Measurements from ENCODE around the gene XPC.

Gene XPC

DNA sequence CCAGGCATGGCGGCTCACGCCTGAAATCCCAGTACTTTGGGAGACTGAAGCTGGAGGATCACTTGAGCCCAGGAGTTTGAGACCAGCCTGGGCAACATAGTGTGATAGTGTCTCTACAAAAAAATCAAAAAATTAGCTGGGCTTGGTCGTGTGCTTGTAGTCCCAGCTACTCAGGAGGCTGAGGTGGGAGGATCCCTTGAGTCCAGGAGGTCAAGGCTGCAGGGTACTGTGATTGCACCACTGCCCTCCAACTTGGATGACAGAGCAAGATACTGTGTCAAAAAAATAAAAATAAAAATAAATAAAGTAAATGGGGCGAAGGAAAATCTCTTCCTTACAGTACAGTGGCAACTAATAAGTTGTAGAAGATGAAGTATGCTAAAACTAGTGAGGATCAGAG lies 29.8 kb upstream of the XPC start:
- no peak for DNase-seq (ENCODE audit: low read depth in 2 of 2)

DNA sequence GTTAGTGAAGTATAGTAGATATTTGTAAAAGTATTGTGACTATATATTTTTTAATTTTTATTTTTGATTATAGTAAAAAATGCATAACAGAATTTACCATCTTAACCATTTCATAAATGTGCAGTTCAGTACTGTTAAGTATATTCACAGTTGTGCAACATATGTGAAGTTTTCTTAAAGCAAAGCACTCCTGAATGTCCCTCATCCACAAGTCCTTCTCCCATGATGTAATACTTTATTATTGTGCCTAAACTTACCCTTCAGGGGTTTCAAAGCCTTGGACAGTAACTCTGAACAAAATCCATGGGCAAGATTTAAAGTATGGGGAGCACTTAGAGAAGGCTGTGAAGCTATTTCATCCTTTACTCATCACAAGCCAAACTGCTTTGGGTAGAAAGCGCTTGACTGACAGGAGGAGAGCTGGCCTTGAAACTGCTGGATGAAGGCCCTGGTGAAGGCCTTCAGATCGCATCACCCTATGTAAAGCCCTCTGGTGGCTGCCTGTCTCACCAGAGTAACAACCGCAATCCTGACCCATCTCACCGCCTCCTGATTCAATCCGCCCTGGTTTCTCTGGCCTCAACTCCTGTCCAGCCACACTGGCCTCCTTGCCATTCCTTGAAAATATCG lies 28.3 kb upstream of the XPC start:
- DNase-seq (ENCODE audit: low read depth in 2 of 2), result no peak

DNA sequence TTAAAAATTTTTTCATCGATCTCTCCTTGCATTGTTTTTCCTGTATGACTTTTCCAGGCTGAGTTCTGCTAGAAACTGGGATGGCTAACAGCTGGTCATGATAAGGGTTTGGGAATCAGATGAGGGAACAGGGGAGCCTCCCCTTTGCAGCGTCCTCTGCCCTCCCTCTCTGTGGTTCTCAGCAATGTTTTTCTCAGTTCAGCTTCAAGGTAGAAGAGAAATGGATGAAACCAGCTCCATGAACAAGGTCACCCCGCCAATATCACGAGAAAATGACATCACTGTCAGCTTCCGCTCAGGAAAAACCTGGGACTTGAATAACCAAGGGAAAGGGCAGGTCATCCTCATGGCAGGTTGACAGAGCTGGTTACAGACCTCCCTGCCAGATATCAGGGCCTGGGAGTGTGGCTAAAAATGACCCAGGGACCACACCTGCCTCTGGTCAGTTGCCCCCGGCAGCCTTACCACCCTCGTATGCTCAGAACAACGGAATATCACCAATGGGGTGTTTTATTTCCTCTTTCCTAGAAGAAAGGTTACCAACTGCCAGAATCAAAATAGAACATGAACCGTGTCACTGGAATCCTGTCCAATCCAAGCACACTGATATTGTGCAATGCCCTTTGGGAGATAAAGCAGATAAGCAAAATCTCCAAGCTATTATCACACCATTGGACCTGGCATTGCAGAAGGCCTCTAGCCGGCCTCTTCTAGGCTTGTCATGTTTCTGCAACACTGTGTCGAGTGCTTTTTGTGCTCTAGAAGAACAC lies 26.3 kb upstream of the XPC start:
- no peak for DNase-seq (ENCODE audit: low read depth in 2 of 2)

DNA sequence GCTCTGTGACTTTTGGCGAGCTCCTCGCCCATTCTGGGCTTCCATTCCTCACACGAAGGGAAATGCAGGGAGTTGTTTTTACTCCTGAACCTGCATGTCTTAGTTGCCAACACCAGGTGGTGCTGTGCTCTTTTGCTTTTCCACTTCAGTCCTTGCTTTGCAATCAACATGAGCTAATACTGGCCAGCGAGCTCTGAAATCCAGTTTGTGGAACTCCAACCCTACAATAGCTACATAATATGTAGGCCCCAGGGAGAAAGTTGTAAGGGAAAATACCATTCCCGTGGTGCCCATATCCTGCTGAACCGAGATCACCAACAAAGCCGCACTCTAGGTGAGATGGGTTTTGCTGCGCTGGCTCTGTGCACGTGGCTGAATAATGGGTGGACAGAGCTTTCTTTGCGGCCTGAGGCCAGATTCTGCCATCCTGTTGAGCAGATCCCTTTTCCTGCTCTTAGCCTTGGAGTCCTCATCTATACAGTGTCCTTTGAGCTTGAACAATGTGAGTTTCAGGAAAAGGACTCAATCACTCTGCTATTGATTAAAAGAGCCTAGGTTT lies 25.2 kb upstream of the XPC start:
- peak in 1 of 2 donors; percentile 6 for DNase-seq (ENCODE audit: low read depth in 2 of 2)

DNA sequence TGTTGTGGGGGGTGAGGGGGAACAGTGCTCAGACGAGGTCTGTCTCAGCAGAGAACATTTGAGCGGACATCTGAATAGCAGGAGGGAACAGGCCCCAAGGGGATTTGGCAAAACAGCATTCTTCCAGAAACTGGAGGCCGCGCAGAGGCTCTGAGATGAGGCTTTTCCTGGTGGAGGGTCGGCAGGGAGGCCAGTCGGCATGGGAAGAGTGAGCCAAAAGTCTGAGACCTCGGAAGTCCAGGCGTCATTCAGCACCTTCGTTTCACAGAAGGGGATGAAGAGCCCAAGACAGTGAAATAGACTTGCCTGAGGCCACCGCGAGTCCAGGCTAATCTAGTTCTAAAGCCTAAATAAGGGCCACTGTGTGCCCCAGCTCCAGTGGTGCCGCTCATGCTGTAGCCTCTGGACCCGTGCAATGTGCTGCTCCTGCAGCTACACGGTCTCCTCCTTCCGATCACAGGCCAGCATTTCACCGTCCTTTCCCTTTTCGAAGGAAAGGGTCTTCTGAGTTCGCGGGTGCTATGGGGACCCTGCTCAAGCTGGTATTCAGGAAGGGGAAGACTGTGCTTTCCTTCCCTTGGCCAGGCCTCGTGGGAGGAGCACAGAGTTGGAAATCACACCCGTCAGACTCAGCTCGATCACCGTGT lies 24.6 kb upstream of the XPC start:
- DNase-seq (ENCODE audit: low read depth in 2 of 2), result no peak

DNA sequence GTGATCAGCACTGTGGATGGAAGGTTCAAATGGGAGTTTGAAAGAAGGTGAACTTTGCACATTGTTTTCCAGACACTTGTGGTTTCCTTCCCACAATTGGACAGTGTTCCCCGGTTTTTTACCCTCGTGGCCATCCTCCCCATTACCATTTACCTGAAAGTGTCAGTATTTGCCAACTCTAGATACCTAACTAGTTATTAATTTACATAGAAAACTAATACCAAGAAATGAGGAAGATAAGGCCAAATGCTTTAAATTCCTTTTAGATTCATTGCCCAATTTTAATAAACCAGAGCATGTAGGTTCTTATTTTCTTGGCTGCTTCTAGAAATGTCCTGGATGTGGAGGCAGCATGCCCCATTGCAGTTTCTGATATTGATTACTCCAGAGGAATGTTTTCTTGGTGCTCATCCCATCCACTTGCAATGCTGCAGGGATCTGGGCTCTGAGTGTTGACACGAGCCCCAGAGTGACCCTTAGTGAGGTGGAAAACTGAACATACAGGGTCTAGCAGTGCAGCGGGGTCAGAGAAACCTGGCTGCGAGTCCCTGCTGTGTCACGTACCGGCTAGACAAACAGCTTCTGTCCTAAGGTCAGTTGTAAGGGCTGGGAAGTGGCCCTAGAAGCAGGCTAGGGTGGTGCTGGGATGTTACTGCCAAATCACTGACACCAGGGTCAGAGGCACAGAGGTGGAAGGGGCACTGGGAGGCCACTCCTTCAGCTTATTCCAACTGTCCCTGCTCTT lies 23.7 kb upstream of the XPC start:
- no peak for DNase-seq (ENCODE audit: low read depth in 2 of 2)

DNA sequence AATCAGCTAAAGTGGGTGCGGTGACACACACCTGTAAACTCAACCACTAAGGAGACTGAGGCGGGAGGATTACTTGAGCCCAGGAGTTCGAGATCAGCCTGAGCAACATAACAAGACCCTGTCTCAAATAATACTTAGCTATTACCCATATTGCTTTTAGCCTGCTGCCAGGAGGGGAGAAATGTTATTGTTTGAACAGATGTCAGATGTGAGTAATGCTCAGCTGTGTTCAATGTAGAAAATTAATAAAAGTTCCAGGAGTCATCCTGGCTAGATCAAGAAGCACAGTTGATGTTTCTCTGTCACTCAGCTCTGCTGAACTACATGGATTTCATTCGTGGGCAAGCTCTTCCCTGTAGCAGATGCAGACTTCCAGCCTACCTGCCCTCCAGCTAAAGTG lies 22.4 kb upstream of the XPC start:
- DNase-seq (ENCODE audit: low read depth in 2 of 2), result no peak

DNA sequence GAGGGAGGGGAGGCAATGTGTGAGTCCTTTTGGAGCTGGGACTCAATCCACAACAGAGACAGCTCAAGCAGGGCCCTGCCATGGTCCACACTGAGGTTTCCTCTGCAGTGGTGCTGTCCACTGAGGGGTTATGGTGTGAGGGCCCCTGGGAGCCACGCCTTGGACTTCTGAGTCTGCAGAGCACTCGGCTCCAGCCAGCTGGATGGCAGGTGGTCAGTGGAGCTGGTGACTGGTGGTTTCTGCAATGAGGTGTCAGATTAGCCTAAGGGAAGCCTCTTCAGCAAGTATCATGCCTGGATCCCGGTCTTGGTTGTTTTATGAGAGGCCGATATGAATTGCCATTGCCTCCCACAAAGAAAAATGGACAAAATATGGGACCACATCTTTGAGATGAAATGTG lies 21.9 kb upstream of the XPC start:
- no peak for DNase-seq (ENCODE audit: low read depth in 2 of 2)

DNA sequence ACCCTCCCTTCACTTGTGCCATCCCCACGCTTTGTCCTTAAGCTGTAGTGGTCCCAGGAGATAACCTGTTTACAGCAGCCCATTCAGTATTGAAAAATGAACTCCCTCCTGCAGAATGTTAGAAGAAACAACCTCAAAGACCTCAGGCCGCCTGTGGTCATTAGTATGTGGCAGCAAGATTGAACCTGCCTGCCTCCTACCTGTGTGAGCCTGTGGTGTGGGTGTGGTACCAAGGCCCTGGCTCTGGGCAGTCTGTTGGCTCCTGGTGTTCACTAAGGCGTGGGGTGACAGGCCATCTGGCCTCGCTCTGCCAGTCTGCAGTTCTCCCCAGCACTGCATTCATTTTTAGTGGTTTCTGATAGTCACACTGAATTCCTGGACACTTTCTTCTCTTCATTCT lies 21.2 kb upstream of the XPC start:
- no peak for DNase-seq (ENCODE audit: low read depth in 2 of 2)

DNA sequence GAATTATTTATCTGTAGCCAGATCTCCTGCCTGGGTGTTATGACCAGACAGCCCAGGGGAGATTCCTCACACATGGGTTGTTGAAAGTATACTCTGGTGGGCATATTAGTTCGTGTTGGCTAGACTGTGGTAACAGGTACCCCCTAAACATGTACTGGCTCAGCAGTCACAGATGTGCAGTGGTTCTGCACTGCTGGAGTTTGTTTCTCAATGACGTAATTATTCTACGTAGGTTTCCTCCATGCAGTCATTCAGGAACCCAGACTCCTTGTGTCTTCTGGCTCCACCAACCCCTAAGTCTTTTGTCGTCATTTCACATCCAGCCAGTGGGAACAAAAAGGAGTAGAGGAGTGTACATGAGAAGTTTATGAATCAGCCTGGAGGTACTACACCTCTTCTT lies 16.5 kb upstream of the XPC start:
- no peak for DNase-seq (ENCODE audit: low read depth in 2 of 2)

DNA sequence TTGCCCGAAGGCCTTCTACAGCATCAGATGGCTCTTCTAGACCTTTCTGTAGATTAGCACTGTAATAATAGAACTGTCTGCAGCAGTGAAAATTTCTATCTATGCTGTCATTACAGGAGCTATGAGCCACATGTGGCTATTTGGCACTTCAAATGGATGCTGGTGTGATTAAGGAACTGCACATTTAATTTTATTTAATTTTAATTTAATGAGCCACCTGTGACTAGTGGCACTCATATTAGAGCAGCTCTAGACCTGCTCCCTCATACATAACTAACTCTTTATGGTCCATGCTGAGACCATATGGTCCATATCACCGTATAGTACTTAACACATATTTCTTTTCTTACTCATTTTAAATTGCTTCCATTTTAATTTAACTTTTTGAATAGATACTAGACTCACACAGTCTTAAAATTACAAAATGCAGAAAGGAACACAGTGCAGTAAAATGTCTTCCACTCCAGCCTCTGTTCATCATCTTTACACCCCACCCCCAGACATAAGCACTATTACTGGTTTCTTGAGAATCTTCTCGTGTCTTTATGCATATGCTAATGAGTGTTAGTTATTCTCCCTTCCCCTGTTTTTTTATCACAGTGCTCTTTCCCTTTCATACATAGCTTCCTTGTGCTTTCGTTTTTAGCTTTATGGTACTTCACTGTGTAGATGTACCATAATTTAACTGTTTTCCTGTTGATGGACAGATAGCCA lies 9.8 kb upstream of the XPC start:
- DNase-seq (ENCODE audit: low read depth in 2 of 2), result no peak

DNA sequence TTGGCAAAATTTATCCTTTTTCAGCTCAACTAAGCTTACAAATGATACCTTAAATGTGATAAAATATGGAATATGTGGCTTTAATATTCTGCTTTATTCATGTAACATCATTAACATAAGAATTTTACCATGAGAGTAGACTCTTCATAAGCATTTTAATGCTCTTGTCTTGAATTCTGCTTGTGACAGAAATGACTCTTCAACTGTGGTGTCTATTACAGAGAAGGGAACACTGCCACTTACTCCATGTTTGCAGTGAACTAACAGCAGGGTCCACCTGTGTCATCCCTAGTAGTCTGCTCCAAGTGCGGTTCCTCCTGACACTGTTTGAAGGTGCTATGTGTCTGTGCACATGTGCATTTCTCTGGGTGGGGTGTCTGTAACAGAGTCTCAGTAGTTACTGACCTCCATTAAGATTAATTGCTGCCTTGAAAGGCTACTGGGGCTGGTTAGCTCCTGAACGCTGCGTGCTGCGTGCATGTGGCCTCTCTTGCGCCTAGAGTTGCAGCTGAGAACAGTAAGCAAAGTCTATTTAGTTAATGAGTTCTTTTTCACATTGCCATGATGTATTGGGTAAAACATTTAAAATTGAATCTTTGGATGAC lies 8.6 kb upstream of the XPC start:
- no peak for DNase-seq (ENCODE audit: low read depth in 2 of 2)

DNA sequence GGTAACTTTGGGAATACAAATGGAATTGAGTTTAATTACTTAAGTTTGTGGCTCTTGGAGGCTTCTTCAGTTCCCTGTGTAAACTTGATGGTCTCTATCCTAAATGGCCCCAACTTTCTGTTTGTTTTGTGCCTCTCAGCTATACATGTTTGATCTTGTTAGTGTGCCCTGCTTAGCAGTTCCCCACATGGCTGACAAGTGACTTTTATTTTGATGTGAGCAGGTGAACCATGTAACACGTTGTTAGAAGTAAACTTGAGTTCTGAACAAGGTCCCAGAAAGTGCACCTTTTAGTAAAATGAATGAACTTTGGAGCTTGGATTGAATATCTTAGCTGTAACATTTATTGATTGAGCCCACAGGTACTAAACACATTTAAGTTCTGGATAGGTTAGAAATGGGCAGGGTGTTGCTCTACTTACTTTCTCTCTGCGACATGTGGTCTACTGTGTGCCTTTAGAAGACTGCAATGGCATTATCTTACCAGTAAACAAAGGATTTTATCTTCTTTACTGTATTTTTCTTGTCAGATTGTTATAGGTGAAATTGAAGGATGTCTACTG lies 4.7 kb upstream of the XPC start:
- DNase-seq (ENCODE audit: low read depth in 2 of 2), result no peak

DNA sequence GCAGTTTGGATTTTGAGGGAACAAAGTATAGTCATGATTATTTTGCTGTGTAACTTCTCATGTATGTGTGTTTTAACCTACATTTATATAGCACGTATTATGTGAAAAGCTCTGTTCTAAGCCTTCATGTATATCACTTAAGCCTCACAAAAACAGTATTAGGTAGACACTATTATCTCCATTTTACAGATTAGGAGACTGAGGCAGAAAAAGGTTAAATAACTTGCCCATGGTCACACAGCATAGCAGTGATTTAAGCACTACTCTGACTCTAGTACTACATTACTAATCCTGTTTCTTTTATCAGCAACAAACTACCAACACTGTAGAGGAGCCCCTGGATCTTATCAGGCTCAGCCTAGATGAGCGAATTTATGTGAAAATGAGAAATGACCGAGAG lies 2.9 kb upstream of the XPC start:
- DNase-seq (ENCODE audit: low read depth in 2 of 2), result no peak

DNA sequence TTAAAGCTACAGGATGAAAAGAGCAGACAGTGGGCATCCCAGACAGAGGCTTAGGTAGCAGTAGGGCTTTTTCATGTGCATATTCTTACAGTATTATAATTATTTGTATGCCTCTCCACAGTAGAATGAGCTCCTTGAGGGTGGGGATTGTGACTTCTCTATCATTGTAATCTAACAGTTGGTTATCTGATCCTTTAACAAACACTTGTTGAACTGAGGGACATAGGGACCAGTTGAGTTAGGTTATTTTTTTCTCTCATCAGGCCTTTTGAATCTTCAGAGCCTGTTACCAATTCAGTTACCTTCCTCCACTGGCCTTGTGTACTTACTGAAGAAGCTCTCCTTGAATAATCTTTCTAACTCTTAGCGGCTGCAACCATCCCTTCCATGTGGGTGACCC lies 1.4 kb upstream of the XPC start:
- no peak for DNase-seq (ENCODE audit: low read depth in 2 of 2)

DNA sequence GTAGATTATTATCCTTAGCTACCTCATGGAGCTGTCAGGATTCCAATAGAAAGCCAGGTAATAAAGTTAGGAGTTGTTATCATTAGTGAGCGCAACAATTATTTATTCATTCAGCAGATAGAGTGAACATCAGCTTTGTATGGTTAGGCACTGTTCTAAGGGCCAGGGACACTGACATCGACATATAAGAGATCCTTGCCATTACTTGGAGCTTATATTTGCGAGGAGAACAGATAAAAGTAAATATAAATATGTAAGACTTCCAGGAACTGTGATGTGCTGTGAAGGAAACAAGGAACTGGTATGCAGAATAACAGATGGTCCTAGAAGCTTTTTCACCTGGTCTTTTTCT lies 689 bp upstream of the XPC start:
- DNase-seq (ENCODE audit: low read depth in 2 of 2), result no peak

DNA sequence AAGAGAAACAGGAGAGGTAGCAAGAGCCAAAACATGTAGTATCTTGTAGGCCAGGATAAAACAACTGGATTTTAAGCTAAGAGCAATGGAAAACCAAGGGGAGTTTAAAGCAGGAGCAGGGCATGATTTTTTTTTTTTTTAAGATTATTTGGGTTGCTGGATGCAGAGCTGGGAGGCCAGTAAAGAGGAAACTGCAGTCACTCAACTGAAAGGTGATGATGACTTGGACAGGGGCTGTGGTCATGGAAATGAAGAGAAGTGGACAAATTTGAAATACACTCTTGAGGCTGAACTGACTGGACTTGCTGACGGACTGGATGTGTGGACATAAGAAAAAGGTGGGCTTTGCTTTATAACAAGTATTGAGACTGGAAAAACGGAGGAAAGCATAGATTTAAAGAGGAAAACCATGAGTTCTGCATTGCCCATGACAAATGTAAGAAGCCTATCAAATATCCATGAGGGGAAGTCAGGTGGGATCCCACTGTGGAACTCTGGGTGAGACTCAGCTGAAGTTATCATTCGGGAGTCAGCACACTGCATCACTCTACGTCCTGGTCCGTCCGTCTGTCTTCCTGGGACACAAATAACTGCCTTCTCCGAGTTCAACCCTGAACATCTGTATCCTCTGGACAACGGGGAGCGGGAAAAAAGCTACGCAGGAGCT lies 688 bp downstream of the XPC start:
- no peak for DNase-seq (ENCODE audit: low read depth in 2 of 2)

DNA sequence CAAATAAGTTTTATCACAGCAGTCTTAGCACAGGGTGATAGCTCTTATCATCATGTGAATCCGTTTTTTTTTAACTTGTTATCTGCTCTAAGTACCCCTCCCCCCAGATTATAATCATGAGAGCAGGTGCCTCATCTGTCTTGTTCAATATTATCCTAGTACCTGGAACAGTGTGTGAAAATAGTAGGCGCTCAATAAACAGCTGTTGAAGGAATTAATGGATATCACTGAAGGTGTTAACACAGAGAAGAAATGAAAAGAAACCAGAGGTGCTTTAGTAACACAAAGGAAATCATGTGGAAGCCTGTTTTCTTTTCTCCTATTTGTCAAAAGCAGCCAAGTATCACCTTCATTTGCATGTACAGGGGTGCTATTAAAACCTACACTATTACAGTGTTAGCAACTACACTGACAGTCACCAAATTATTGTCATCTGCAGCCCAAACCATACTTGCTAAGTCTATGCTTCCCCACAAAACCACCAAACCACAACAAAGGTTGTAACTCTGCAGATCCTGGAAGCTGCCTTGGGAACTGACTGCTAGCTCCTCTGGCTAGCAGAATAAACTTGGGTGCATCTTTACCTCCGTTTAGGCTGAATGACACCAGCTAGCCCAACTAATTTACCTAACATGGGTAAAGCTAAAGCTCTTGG lies 2.9 kb downstream of the XPC start:
- peak; percentile 19 to 25 for DNase-seq (ENCODE audit: low read depth in 2 of 2)

DNA sequence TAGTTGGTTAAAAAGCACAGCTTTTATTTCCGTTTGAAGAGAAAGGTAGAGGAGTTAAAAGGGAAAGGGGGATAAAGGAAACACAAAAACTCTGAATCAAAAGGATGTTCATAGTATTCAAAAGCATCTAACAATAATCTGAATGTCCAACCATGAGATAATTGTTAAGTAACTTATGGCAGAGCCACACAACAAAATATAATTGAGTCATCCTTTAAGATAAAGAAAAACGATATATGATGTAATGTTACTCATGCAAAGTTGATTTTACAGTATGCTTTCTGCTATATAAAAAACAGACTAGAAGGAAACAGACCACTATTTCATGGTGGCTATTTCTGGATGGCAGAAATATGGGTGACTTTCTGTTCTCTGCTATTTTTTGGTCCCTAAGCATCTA lies 3.9 kb downstream of the XPC start:
- no peak for DNase-seq (ENCODE audit: low read depth in 2 of 2)

DNA sequence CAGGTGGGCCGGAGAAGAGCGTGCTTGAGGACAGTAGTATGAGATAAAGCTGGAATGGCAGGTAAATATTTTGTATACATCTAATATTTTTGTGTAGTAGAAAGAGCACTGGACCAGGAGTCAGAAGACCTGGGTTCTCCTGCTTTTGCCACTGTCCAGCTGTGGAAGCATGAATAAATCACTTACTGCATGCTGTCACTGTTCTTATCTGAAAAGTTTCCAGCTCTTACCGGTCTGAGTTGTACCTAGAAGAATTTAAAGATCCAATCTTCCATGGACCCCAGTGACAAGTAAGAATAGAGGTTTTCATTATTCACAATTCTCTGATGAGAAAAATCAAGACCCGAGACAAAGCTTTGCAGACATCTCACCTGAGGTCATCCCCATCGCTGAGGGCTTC lies 5.9 kb downstream of the XPC start:
- no peak for DNase-seq (ENCODE audit: low read depth in 2 of 2)

Measured in stimulated activated CD8-positive, alpha-beta memory T cell treated with anti-CD3 and anti-CD28 coated beads, Interleukin-7, amount 100 ng/mL, for 4 hours (primary cell).